GM19463 (cell line): ENCODE data around the gene OR6N1.

Source experiments
- ATAC-seq: cut with Tn5 transposase; IDR thresholded peaks from one replicate; pipeline ENCODE4 v1.9.1; 2021; ENCODE audit warnings: mild to moderate bottlenecking, moderate library complexity; ENCODE audit not compliant: unreplicated experiment

The OR6N1 gene

GRCh38 chr1:158752155-158752712 is 19.8 kb downstream of the OR6N1 start:
- no peak for ATAC-seq

- no peak for ATAC-seq
Observed at GRCh38 chr1:158735848-158736247, 36.1 kb downstream of the OR6N1 start.

GRCh38 chr1:158732524-158732923 is 39.5 kb downstream of the OR6N1 start:
- no peak for ATAC-seq

GRCh38 chr1:158731707-158732106 is 40.3 kb downstream of the OR6N1 start:
- ATAC-seq, result no peak

GRCh38 chr1:158730453-158730852 is 41.5 kb downstream of the OR6N1 start:
- ATAC-seq, result no peak

- no peak for ATAC-seq
Observed at GRCh38 chr1:158728510-158729225, 43.3 kb downstream of the OR6N1 start.

GRCh38 chr1:158724442-158724841 is 47.6 kb downstream of the OR6N1 start:
- ATAC-seq, result no peak

- ATAC-seq, result no peak
Observed at GRCh38 chr1:158720620-158721019, 51.4 kb downstream of the OR6N1 start, which contains the start of gene OR6K3. Gene OR6K3 (minus strand): TSS chr1:158720720. CDS start chr1:158718115, 2,605 bp downstream.

- ATAC-seq, result no peak
Observed at GRCh38 chr1:158719664-158720063, 52.3 kb downstream of the OR6N1 start.

GRCh38 chr1:158717344-158717743 is 54.7 kb downstream of the OR6N1 start:
- ATAC-seq, result no peak

GRCh38 chr1:158716335-158716734 is 55.7 kb downstream of the OR6N1 start:
- no peak for ATAC-seq

GRCh38 chr1:158714754-158715153 is 57.2 kb downstream of the OR6N1 start:
- no peak for ATAC-seq
